HG02763 (cell line): Measurements from ENCODE around the gene FRMPD4.

Source experiments
- ATAC-seq: cut with Tn5 transposase; IDR thresholded peaks from one replicate; pipeline ENCODE4 v1.9.1; 2021; ENCODE audit warnings: mild to moderate bottlenecking, moderate library complexity; ENCODE audit not compliant: unreplicated experiment

Gene FRMPD4

GRCh38 chrX:12292996-12293765 is 154.9 kb downstream of the FRMPD4 start:
- ATAC-seq, result no peak

DNA sequence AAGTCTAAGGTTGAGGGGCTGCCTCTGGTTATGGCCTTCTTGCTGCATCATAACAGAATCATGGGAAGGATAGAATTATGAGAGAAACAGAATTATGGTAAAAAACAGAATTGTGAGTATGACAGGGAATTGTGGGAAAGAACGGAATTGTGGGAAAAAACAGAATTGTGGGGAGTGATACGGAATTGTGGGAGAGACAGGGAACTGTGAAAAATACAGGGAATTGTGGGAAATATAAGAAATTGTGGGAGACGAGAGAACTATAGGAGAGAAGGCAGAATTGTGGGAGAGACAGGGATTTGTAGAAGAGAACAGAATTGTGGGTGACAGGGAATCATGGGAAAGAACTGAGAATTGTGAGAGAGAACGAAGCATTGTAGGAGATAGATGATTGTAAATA is 159.1 kb downstream of the FRMPD4 start:
- ATAC-seq, result no peak

- no peak for ATAC-seq
Measured at GRCh38 chrX:12301288-12301687, 163.0 kb downstream of the FRMPD4 start.

DNA sequence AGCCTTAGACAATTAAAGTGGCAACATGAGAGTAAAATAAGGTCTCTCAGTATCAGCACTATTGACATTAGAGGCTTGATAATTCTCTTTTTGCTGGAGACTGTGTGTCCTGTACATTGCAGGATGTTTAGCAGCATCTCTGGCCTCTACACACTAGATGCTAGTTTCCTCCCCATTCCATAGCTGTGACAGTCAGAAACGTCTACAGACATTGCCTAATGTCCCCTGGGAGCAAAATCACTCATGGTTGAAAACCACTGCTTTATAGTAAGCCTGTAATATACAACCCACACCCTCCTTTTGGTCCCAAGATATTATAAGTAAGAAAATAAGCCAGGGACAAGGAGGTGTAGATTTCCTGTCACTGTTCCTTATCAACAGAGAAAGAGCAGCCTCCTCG is 166.0 kb downstream of the FRMPD4 start:
- no peak for ATAC-seq

DNA sequence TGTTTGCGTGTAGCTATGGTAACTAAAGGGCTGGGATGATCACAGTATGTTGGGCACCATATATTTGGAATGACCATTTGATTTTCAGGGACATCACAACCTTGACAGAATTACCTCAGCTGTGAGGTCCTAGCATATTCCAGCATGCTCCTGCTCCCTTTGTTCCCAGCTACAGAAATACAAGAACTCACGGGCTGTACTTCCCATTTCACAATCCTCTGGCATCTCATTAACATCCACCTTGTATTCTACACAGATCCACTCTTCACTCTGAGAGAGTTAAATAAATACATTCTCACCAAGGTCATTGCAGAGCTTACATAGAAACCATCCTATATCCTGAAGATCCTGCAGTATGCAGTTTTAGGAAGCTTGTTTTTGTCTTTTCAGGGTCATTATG is 169.7 kb downstream of the FRMPD4 start:
- ATAC-seq, result no peak

DNA sequence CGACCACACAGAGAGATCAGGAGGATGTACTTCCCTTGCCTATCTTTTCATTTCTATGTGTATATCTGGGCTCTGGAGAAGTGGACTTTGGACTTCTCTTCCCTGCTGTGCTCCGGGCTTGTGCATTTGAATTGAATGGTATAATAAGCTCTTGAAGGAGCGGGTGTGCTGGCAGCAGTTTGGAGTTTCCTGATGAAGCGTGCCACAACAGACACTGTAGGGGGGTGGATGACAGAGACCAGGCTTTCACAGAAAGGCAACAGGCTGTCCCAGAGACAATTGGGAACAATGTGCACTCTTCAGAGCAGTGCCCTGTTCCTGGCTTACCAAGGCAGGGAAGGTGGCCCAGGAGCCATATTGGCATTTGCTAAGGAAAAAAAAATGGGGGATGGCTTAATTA is 170.1 kb downstream of the FRMPD4 start:
- no peak for ATAC-seq

DNA sequence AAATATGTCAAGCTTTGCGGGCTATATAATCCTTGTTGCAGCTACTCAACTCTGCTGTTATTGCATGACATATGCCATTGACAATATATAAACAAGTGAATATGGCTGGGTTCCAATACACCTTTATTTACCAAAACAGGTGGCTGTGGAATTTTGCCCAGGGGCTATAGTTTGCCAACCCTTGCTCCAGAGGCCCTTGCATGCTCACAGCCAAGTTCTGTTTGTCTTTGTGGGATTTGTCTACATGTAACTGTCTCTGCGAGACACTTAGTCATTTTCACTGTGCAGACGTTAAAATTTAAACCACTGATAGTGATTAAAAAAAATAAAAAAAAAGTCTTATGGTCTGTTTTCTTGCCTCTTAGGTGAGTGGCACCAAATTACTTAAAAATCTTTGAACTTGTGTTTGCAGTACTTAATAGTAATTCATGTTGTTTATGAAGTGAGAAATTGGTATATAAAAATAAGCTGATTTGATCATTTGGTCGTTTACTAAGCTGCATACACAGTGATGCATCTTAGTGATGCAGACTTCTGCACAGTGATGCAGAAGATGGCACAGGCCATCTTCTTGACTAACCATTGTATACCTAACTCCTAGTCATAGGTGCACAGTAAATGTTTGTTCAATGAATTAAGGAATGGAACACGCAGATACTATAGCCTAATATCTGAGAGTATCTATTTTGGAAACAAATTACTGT is 170.9 kb downstream of the FRMPD4 start:
- no peak for ATAC-seq

DNA sequence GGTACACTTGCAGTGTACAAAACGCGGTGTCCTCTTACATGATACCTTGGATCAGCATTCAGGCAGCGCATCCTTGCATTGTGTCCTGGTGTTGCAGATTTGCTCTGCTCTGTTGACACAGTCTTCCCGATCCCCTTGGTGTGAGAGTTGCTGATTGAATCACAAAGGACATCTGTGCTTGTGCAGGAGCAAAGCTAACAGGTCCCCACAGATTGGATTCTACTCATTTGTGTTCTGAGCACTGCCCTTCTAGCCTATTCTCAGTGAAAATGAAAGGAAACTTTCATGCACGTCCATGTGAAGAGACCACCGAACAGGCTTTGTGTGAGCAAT is 171.4 kb downstream of the FRMPD4 start:
- no peak for ATAC-seq

GRCh38 chrX:12314651-12315050 is 176.4 kb downstream of the FRMPD4 start:
- ATAC-seq, result no peak

DNA sequence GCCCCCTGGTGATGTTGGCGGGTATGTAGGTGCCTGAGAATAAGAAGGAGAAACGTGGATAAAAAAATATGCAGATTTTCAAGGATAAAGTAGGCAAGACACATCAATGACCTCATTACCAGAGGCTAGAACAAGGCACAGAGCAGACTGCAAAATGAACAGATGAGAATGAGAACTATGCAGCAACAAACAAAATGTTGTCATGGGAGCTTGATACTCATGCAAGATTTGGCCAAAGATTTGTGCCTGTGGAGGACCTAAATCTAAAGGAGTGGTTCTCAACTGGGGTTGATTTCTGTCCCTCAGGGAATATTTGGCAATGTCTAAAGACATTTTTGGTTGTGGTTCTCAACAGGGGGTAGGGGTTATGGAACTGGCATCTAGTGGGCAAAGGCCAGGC is 177.3 kb downstream of the FRMPD4 start:
- no peak for ATAC-seq

DNA sequence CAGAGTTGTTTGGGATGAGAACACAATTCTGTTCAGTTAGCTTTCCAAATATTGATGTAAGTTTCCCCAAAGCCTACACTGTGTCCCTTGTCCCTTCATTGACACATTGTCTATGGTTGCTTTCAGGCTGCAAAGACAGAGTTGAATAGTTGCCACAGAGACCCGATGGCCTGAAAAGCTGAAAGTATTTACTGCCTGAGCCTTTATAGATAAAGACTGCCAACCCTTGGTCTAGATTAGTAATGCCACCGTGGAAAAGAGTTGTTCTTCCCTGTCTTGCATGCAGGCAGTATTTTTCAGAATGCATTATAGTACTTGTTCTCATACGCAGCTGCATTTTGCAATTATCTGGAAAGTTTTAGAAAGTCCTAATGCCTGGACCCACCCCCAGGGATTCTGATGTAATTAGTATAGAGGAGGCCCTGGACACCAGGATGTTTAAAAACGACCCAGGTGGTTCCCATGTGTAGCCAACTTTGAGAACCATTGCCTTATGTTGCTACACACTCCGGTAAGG is 180.8 kb downstream of the FRMPD4 start:
- no peak for ATAC-seq

DNA sequence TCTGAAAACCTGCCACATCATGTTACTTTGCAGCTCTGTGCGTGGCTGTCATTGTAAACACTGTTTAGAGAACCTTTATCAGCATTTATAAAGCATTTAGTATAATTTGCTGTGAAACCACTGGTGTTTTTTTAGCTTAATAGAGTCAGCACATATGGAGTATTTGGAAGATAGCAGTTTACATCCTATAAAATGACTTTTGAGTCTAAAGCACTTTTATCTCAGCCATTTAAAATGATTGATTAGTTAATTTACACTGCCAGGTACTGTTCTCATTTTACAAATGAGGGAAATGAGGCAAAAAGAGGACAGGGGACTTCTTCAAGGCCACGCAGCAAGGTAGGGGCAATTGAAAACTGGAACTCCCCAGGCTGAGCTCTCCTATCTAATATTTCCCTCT is 181.7 kb downstream of the FRMPD4 start:
- no peak for ATAC-seq

DNA sequence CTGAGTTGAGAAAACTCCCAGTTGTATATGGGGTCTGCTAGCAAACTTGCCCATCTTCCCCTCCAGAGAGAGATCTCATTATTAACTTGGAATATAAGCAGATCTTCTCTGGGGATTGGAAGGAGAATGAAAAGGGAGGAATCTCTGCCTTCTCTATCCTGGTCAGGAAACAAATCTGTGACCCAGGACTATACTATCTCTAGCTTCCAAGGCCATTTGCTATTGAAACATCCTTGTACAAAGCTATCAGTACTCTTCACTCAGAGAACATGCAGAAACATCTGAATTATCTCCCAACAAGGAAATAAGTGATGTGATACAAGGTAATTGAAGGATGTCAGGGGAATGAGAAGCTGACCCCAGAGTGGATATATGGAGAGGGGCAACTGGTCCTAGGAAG is 183.8 kb downstream of the FRMPD4 start:
- no peak for ATAC-seq

DNA sequence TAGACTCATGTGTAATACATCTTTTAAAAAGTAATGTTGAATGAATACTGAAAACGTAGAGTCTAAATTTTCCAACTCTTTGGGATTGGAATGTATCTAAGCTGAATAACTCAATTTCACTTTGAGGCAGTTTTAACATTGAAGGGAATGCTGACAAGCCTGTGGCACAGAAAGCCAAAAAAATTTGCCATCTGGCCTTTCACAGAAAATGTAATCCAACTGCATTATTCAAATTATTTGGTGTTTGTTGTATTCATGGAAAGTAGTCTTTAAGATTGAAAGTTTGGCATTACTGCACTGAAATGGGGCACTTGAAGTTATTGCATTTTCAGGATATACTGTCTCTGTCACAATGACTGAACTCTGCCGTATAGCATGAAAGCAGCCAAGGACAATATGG is 186.9 kb downstream of the FRMPD4 start:
- no peak for ATAC-seq

DNA sequence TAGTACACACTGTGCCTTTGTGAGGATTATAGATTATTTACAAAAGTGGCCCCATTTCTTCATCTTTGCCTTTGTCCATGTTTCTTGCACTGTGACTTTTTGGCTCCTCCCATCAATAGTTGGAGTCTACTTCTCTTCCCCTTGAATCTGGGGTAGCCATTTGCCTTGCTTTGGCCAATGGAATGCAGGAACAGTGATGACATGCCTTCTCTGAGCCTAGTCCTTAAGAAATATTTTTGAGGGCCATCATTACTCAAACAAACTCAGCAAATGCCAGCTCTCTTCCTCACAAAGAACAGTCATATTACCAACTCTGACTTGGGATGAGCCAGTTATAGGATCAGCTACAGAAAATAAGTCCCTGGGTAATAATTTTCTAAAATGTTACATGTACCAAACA is 189.6 kb downstream of the FRMPD4 start:
- no peak for ATAC-seq

DNA sequence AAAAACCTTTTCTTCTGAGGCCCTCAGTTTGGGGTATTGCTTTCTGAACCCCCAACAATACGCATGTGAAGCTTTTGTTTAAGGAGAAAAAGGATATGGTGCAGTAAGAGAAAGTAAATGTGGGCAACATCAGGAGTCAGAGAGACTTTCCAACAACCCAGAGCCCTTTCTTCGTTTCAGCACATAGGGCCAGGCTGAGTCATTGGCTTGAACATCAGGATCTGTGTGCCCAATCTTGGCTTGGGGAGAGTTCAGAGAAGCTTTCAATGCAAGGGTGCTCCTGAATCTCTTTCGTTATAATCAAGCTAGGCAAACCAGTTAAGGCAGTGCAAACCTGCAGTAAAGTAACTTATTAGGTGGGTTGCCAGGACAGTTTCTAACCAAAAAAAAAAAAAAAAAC is 191.2 kb downstream of the FRMPD4 start:
- no peak for ATAC-seq

GRCh38 chrX:12330841-12331240 is 192.6 kb downstream of the FRMPD4 start:
- no peak for ATAC-seq

DNA sequence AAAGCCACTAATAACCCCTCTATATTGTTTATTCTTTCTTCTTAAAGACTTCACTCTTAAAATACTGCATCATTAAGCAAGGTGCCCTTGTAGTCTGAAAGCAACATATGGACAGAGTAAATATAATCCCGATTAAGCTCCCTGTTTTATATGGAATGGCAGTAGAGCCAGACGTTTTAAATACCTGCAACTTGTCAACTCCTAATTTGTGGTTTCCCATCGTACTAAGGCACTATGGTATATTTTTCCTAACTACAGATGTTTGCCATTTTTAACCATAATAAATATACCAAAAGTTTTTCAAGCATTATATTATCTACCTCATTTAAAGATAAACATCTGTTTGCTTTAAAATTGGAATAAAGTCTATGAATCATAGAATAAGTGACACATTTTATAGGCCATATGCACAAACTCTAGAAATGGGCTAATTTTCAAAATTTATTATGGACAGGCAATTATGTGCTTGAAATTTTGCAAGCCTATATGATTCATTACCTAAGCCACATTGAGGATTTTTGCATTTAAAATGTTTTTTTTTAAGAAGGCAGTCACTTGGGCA is 194.6 kb downstream of the FRMPD4 start:
- no peak for ATAC-seq

- ATAC-seq, result no peak
Measured at GRCh38 chrX:12339921-12340320, 201.6 kb downstream of the FRMPD4 start.

DNA sequence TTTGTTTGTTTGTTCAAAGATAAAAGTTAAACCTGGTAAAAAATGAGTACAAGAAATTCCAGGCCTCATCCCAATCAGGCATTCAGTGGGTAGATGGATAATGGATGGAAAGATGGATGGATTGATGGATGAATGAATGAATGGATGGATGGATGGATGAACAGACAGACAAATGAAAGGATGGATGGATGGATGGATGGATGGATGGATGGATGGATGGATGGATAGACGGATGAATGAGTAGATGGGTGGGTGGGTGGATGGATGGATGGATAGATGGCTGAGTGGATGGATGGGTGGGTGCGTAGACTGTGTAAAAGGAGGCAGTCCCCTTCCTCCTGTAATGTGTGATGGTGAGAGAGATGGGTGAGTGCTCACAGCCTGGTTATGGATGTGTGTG is 206.7 kb downstream of the FRMPD4 start:
- ATAC-seq, result no peak

DNA sequence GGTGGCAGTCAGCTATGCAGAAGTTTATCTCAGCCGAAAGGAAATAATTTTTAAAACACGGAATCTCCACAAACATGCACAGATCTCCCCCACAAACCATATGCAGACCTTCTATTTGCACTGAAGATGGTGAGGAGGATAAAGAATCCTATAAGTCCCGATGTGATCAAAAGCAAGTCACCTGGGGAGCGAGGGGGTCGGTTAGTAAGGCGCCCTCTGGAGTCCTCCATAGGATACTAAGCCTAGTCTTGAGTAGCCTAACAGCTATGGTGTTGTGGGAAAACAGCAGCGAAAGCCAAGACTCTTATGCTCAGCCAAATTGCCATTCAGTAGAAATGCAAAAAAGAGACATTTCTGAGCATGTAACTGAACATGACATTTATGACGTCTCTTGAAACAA is 210.9 kb downstream of the FRMPD4 start:
- ATAC-seq, result no peak

- ATAC-seq, result no peak
Measured at GRCh38 chrX:12352922-12353321, 214.6 kb downstream of the FRMPD4 start.
